ENCODE data around the gene LPA. TPM values are rescaled to one million over a fixed set of nuclear protein-coding genes. Genes with fewer than 3 reads are reported as not detected.

Gene LPA
- total and polyA plus RNA-seq, 2 of the 13 experiments (the other 11 are each of a cell fraction or from before 2014, with no cell fraction given) = not detected

DNA sequence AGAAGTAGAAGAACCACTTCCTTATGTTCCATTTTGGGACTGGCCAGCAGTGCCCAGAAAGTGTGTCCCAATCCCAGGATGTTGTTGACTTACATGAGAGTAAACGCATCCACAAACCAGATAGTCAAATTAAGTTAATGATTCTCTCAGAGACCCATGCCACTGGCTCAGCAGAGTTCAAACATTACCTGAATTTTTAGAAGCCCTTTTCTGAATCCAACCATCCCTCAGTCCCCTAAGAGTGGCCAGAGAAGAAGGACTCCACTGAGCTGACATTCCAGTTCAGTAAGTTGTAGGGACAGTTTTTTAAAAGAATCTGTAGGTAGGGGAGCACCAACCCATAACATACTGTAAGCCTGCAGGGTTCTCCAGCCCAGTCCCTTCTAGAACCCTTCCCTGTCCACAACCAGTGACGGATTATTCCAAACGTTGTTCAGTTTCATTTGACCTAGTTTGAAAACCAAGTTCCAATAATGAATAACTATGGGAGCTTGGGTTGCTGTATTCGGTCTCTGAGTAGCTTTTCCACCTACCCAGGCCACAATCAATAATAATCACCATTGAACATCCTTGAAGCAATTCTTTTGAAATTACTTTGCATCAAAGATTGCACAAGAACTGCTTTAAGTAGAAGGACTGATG lies 153.0 kb downstream of the LPA start:
- no peaks in the 10 kb centered on the region for H4K20me1 ChIP-seq (ENCODE audit: insufficient read depth, low read length)
- intact Hi-C loops (cut with micrococcal nuclease; ENCODE audit: unreplicated experiment) = no loop called here
- H3K27ac ChIP-seq (ENCODE audit: extremely low read length, insufficient read depth, low read length) = peak overlapping the region; percentile 16
- H2AFZ ChIP-seq (ENCODE audit: low read length) = no peak overlapping the region
- H3K36me3 ChIP-seq (replicated peaks in 1 of 2; ENCODE audit: control insufficient read depth in 1 of 2, insufficient read depth in 2 of 2, low read length in 2 of 2) = no peaks in the 10 kb centered on the region
- H3K4me3 ChIP-seq (replicated peaks in 1 of 3; ENCODE audit: insufficient read depth in 1 of 3, low read depth in 2 of 3, low read length in 3 of 3) = no peak overlapping the region
- no peaks in the 10 kb centered on the region for H3K9me3 ChIP-seq (ENCODE audit: low read length)
- H3K9ac ChIP-seq (ENCODE audit: insufficient read depth, low read depth, low read length) = no peak overlapping the region
- H3K79me2 ChIP-seq (ENCODE audit: insufficient read depth, low read length) = no peaks in the 10 kb centered on the region
- no TSS peak for BruUV-seq (replicated peaks)
- FAIRE-seq = no peak
- peaks cover 30% of the 10 kb centered on the region for H3K4me1 ChIP-seq (ENCODE audit: insufficient read depth, low read length)
- ChIA-PET POLR2A (no interaction called here), CTCF (ENCODE audit: low intra/inter-chr PET ratio, low total read pairs) (no interaction called here)
- DNase-seq (ENCODE audit: low spot score) = no peak
- WGBS (ENCODE audit: low lambda C conversion rate) = 31% methylated on average over 4 of the region's 4 CpGs
- in situ Hi-C loops (cut with HindIII; ENCODE audit: extremely low pct_ligation_motif_present, low pct_unique_long_range_greater_than_20kb) = loop anchor here (25.0 kb wide), 1 partner anchor 151 kb away; the partner anchor contains the start of gene LPA
- ATAC-seq = no peak
- TF ChIP-seq ADNP (CRISPR knock-in tag; IDR thresholded peaks at IDR 0.05) (no peak), ZNF24 (IDR thresholded peaks at IDR 0.05) (no peak), ZNF570 (CRISPR knock-in tag; IDR thresholded peaks at IDR 0.05; ENCODE audit: borderline replicate concordance) (no peak), CEBPB (IDR thresholded peaks at IDR 0.05; ENCODE audit: borderline replicate concordance, low read depth, low read length) (0 out of 2 replicates have a peak, but pooled peaks have one; percentile 15)
- TF ChIP-seq, protein P1, sequence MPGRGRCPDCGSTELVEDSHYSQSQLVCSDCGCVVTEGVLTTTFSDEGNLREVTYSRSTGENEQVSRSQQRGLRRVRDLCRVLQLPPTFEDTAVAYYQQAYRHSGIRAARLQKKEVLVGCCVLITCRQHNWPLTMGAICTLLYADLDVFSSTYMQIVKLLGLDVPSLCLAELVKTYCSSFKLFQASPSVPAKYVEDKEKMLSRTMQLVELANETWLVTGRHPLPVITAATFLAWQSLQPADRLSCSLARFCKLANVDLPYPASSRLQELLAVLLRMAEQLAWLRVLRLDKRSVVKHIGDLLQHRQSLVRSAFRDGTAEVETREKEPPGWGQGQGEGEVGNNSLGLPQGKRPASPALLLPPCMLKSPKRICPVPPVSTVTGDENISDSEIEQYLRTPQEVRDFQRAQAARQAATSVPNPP (CRISPR knock-in tag; IDR thresholded peaks at IDR 0.05) = no peak
- H3K27me3 ChIP-seq (ENCODE audit: control insufficient read depth in 1 of 2, insufficient read depth in 2 of 2, low read length in 2 of 2) = no peaks in the 10 kb centered on the region
- no peak overlapping the region for H3K4me2 ChIP-seq (ENCODE audit: low read depth, low read length)

- DNase-seq (ENCODE audit: low spot score) (no peak), FAIRE-seq (no peak), ATAC-seq (no peak)
- H3K9ac ChIP-seq (ENCODE audit: insufficient read depth, low read depth, low read length) = no peak overlapping the region
- TF ChIP-seq NFE2 (CRISPR knock-in tag; IDR thresholded peaks at IDR 0.05) (peak; percentile 70; the same call in 1 of the 2 replicates), MAFK (conservative IDR thresholded peaks at IDR 0.05 in 1 of 2, IDR thresholded peaks at IDR 0.05 in 1 of 2; ENCODE audit: low read length in 2 of 2) (peak; percentile 81 to 87), MIXL1 (CRISPR knock-in tag; IDR thresholded peaks at IDR 0.05) (no peak), NFE2L2 (IDR thresholded peaks at IDR 0.05; ENCODE audit: low read length) (peak; percentile 96), MAFF (IDR thresholded peaks at IDR 0.05; ENCODE audit: low read depth, low read length) (peak; percentile 65), ISL2 (CRISPR knock-in tag; IDR thresholded peaks at IDR 0.05) (no peak)
- H2AFZ ChIP-seq (ENCODE audit: low read length) = no peak overlapping the region
- CTCF ChIA-PET (ENCODE audit: low intra/inter-chr PET ratio, low total read pairs) = no interaction called here
- peaks cover 30% of the 10 kb centered on the region for H3K4me1 ChIP-seq (ENCODE audit: insufficient read depth, low read length)
- H3K79me2 ChIP-seq (ENCODE audit: insufficient read depth, low read length) = no peaks in the 10 kb centered on the region
- H4K20me1 ChIP-seq (ENCODE audit: insufficient read depth, low read length) = no peaks in the 10 kb centered on the region
- no peak overlapping the region for H3K4me2 ChIP-seq (ENCODE audit: low read depth, low read length)
- POLR2A ChIA-PET = no interaction called here
- H3K27me3 ChIP-seq (ENCODE audit: control insufficient read depth in 1 of 2, insufficient read depth in 2 of 2, low read length in 2 of 2) = no peaks in the 10 kb centered on the region
- 80% methylated on average over 2 of the region's 2 CpGs for WGBS (ENCODE audit: low lambda C conversion rate)
- in situ Hi-C loops (cut with HindIII; ENCODE audit: extremely low pct_ligation_motif_present, low pct_unique_long_range_greater_than_20kb) = loop anchor here (25.0 kb wide), 1 partner anchor 152 kb away; the partner anchor contains the start of gene LPA
- no peak overlapping the region for H3K4me3 ChIP-seq (replicated peaks in 1 of 3; ENCODE audit: insufficient read depth in 1 of 3, low read depth in 2 of 3, low read length in 3 of 3)
- intact Hi-C loops (cut with micrococcal nuclease; ENCODE audit: unreplicated experiment) = no loop called here
- no peaks in the 10 kb centered on the region for H3K36me3 ChIP-seq (replicated peaks in 1 of 2; ENCODE audit: control insufficient read depth in 1 of 2, insufficient read depth in 2 of 2, low read length in 2 of 2)
- BruUV-seq (replicated peaks) = no TSS peak
- no peaks in the 10 kb centered on the region for H3K9me3 ChIP-seq (ENCODE audit: low read length)
- no peak overlapping the region for H3K27ac ChIP-seq (ENCODE audit: extremely low read length, insufficient read depth, low read length)
Observed at GRCh38 chr6:160510199-160510598, 153.9 kb downstream of the LPA start.
